ENCODE data around the gene GLCE. TPM values are rescaled to one million over a fixed set of nuclear protein-coding genes. Genes with fewer than 3 reads are reported as not detected.
A peak's percentile ranks its signal among the peaks of the same experiment; 100 is the strongest.

The GLCE gene
- total RNA-seq, 1 experiment from 2014 or later: 12.5 TPM

DNA sequence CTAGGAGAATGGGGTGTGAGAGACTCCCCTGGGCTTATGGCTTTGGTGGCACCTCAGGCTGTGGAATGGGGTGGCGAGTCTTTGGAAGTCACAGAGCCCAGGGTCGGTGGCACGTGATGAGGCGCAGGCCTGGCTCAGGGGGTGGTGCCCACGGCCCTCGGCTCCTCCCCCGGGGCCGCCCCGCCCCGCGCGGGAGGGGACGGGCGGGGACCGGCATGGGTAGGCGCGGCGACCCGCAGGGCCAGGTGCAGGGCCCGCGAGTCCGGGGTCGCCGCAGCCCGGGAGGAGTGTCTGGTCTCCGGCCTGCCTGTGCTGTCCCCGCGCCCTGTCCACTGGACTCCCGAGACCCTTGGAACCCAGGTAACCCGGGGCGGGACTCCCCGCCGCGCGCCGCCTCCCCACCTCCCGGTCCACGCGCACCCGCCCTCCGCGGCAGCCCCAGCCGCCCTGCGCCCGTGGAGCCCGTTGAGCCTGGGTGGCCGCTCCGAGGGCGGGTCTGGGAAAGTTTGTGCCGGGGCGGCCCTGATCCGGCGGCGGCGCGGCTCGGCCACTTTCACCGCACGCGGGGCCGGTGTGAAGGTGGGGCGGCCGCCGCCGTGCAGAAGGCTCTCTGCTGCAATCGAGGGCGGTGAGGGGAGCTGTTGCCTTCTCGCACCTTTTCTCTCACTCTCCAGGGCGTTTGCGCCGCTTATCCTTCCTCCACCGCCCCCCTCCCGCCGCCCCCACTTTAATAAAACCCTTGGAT is 138.4 kb downstream of the GLCE start, which contains the start of gene PAQR5:
PAQR5 (plus strand) TSS at position 216 of the 745 bp plus-strand sequence. CDS start 61,169 bp downstream, outside the sequence.
- Mint-ChIP-seq H3K36me3 (no peaks in the 10 kb centered on the region), H3K9me3 (no peaks in the 10 kb centered on the region), H3K4me1 (peaks cover 15% of the 10 kb centered on the region), H3K4me3 (peak within 1 kb of the TSS; percentile 71), H3K27ac (no peak within 1 kb of the TSS), H3K27me3 (ENCODE audit: low read depth) (peaks cover 50% of the 10 kb centered on the region)
- peak; percentile 43 for DNase-seq (ENCODE audit: low spot score)
- ATAC-seq: peak; percentile 72
- ChIA-PET CTCF (interaction anchor here (0.9 to 2.3 kb wide), 4 partner anchors 10 to 267 kb away, joined by 4 to 10 read pairs (median 8); no protein-coding TSS in a partner anchor), POLR2A (no interaction called here)
- no peak for TF ChIP-seq TEAD4 (CRISPR knock-in tag; IDR thresholded peaks at IDR 0.05)
- no peak for TF ChIP-seq TP53 (CRISPR knock-in tag; IDR thresholded peaks at IDR 0.05)
- TF ChIP-seq, protein P1, sequence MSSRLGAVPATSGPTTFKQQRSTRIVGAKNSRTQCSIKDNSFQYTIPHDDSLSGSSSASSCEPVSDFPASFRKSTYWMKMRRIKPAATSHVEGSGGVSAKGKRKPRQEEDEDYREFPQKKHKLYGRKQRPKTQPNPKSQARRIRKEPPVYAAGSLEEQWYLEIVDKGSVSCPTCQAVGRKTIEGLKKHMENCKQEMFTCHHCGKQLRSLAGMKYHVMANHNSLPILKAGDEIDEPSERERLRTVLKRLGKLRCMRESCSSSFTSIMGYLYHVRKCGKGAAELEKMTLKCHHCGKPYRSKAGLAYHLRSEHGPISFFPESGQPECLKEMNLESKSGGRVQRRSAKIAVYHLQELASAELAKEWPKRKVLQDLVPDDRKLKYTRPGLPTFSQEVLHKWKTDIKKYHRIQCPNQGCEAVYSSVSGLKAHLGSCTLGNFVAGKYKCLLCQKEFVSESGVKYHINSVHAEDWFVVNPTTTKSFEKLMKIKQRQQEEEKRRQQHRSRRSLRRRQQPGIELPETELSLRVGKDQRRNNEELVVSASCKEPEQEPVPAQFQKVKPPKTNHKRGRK (CRISPR knock-in tag; IDR thresholded peaks at IDR 0.05; ENCODE audit: borderline replicate concordance): no peak
- TF ChIP-seq JAZF1 (CRISPR knock-in tag; IDR thresholded peaks at IDR 0.05): no peak
- TF ChIP-seq, protein P2, sequence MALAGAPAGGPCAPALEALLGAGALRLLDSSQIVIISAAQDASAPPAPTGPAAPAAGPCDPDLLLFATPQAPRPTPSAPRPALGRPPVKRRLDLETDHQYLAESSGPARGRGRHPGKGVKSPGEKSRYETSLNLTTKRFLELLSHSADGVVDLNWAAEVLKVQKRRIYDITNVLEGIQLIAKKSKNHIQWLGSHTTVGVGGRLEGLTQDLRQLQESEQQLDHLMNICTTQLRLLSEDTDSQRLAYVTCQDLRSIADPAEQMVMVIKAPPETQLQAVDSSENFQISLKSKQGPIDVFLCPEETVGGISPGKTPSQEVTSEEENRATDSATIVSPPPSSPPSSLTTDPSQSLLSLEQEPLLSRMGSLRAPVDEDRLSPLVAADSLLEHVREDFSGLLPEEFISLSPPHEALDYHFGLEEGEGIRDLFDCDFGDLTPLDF (CRISPR knock-in tag; IDR thresholded peaks at IDR 0.05): no peak
- TF ChIP-seq, protein P3, sequence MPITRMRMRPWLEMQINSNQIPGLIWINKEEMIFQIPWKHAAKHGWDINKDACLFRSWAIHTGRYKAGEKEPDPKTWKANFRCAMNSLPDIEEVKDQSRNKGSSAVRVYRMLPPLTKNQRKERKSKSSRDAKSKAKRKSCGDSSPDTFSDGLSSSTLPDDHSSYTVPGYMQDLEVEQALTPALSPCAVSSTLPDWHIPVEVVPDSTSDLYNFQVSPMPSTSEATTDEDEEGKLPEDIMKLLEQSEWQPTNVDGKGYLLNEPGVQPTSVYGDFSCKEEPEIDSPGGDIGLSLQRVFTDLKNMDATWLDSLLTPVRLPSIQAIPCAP (CRISPR knock-in tag; IDR thresholded peaks at IDR 0.05): no peak
- TF ChIP-seq, protein P4, sequence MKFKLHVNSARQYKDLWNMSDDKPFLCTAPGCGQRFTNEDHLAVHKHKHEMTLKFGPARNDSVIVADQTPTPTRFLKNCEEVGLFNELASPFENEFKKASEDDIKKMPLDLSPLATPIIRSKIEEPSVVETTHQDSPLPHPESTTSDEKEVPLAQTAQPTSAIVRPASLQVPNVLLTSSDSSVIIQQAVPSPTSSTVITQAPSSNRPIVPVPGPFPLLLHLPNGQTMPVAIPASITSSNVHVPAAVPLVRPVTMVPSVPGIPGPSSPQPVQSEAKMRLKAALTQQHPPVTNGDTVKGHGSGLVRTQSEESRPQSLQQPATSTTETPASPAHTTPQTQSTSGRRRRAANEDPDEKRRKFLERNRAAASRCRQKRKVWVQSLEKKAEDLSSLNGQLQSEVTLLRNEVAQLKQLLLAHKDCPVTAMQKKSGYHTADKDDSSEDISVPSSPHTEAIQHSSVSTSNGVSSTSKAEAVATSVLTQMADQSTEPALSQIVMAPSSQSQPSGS (CRISPR knock-in tag; IDR thresholded peaks at IDR 0.05; ENCODE audit: borderline replicate concordance, low read depth): no peak
- no peak for TF ChIP-seq MXD4 (CRISPR knock-in tag; IDR thresholded peaks at IDR 0.05; ENCODE audit: borderline replicate concordance)
- TF ChIP-seq ZNF219 (CRISPR knock-in tag; IDR thresholded peaks at IDR 0.05; ENCODE audit: borderline replicate concordance): peak; percentile 59; the same call in 1 of the 2 replicates
- no peak for TF ChIP-seq ZNF416 (CRISPR knock-in tag; IDR thresholded peaks at IDR 0.05)
- no peak for TF ChIP-seq CREB1 (CRISPR knock-in tag; IDR thresholded peaks at IDR 0.05)
- TF ChIP-seq ZNF121 (CRISPR knock-in tag; IDR thresholded peaks at IDR 0.05): no peak
- TF ChIP-seq, protein P5, sequence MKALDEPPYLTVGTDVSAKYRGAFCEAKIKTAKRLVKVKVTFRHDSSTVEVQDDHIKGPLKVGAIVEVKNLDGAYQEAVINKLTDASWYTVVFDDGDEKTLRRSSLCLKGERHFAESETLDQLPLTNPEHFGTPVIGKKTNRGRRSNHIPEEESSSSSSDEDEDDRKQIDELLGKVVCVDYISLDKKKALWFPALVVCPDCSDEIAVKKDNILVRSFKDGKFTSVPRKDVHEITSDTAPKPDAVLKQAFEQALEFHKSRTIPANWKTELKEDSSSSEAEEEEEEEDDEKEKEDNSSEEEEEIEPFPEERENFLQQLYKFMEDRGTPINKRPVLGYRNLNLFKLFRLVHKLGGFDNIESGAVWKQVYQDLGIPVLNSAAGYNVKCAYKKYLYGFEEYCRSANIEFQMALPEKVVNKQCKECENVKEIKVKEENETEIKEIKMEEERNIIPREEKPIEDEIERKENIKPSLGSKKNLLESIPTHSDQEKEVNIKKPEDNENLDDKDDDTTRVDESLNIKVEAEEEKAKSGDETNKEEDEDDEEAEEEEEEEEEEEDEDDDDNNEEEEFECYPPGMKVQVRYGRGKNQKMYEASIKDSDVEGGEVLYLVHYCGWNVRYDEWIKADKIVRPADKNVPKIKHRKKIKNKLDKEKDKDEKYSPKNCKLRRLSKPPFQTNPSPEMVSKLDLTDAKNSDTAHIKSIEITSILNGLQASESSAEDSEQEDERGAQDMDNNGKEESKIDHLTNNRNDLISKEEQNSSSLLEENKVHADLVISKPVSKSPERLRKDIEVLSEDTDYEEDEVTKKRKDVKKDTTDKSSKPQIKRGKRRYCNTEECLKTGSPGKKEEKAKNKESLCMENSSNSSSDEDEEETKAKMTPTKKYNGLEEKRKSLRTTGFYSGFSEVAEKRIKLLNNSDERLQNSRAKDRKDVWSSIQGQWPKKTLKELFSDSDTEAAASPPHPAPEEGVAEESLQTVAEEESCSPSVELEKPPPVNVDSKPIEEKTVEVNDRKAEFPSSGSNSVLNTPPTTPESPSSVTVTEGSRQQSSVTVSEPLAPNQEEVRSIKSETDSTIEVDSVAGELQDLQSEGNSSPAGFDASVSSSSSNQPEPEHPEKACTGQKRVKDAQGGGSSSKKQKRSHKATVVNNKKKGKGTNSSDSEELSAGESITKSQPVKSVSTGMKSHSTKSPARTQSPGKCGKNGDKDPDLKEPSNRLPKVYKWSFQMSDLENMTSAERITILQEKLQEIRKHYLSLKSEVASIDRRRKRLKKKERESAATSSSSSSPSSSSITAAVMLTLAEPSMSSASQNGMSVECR (CRISPR knock-in tag; IDR thresholded peaks at IDR 0.05; ENCODE audit: borderline replicate concordance): no peak
- TF ChIP-seq, protein P6, sequence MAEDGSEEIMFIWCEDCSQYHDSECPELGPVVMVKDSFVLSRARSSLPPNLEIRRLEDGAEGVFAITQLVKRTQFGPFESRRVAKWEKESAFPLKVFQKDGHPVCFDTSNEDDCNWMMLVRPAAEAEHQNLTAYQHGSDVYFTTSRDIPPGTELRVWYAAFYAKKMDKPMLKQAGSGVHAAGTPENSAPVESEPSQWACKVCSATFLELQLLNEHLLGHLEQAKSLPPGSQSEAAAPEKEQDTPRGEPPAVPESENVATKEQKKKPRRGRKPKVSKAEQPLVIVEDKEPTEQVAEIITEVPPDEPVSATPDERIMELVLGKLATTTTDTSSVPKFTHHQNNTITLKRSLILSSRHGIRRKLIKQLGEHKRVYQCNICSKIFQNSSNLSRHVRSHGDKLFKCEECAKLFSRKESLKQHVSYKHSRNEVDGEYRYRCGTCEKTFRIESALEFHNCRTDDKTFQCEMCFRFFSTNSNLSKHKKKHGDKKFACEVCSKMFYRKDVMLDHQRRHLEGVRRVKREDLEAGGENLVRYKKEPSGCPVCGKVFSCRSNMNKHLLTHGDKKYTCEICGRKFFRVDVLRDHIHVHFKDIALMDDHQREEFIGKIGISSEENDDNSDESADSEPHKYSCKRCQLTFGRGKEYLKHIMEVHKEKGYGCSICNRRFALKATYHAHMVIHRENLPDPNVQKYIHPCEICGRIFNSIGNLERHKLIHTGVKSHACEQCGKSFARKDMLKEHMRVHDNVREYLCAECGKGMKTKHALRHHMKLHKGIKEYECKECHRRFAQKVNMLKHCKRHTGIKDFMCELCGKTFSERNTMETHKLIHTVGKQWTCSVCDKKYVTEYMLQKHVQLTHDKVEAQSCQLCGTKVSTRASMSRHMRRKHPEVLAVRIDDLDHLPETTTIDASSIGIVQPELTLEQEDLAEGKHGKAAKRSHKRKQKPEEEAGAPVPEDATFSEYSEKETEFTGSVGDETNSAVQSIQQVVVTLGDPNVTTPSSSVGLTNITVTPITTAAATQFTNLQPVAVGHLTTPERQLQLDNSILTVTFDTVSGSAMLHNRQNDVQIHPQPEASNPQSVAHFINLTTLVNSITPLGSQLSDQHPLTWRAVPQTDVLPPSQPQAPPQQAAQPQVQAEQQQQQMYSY (CRISPR knock-in tag; IDR thresholded peaks at IDR 0.05): 0 out of 2 replicates have a peak, but pooled peaks have one; percentile 5
- no peak for TF ChIP-seq ZNF232 (CRISPR knock-in tag; IDR thresholded peaks at IDR 0.05)
- TF ChIP-seq RELA (CRISPR knock-in tag; IDR thresholded peaks at IDR 0.05; ENCODE audit: borderline replicate concordance): no peak
- TF ChIP-seq ELF4 (CRISPR knock-in tag; IDR thresholded peaks at IDR 0.05; ENCODE audit: low read depth): no peak
- TF ChIP-seq, protein P7, sequence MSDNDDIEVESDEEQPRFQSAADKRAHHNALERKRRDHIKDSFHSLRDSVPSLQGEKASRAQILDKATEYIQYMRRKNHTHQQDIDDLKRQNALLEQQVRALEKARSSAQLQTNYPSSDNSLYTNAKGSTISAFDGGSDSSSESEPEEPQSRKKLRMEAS (CRISPR knock-in tag; IDR thresholded peaks at IDR 0.05): no peak
- TF ChIP-seq NR2C2 (CRISPR knock-in tag; IDR thresholded peaks at IDR 0.05): no peak
- no peak for TF ChIP-seq SOX15 (CRISPR knock-in tag; IDR thresholded peaks at IDR 0.05)
- no peak for TF ChIP-seq HMGA2 (CRISPR knock-in tag; IDR thresholded peaks at IDR 0.05)
- TF ChIP-seq, protein P8, sequence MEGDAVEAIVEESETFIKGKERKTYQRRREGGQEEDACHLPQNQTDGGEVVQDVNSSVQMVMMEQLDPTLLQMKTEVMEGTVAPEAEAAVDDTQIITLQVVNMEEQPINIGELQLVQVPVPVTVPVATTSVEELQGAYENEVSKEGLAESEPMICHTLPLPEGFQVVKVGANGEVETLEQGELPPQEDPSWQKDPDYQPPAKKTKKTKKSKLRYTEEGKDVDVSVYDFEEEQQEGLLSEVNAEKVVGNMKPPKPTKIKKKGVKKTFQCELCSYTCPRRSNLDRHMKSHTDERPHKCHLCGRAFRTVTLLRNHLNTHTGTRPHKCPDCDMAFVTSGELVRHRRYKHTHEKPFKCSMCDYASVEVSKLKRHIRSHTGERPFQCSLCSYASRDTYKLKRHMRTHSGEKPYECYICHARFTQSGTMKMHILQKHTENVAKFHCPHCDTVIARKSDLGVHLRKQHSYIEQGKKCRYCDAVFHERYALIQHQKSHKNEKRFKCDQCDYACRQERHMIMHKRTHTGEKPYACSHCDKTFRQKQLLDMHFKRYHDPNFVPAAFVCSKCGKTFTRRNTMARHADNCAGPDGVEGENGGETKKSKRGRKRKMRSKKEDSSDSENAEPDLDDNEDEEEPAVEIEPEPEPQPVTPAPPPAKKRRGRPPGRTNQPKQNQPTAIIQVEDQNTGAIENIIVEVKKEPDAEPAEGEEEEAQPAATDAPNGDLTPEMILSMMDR (IDR thresholded peaks at IDR 0.05): no peak

Data from WTC11 (cell line).